NCI-H2196 treated with DMSO at 0.1 percent for 48 hours (cell line): ENCODE measurements around the gene CCDC149.

Source experiments
- DNase-seq: peaks from one replicate; lab custom pipeline; 2025; ENCODE audit not compliant: unreplicated experiment; lab: John Stamatoyannopoulos, UW

Gene CCDC149

GRCh38 chr4:24845132-24845531 lies 67.7 kb downstream of the CCDC149 start:
- DNase-seq: no peak

- DNase-seq: no peak
Observed at GRCh38 chr4:24843096-24843495, 69.7 kb downstream of the CCDC149 start.

- DNase-seq: no peak
Observed at GRCh38 chr4:24842356-24842755, 70.5 kb downstream of the CCDC149 start.

GRCh38 chr4:24840826-24841543 lies 71.9 kb downstream of the CCDC149 start:
- DNase-seq: no peak

- no peak for DNase-seq
Observed at GRCh38 chr4:24840362-24840761, 72.5 kb downstream of the CCDC149 start.

- no peak for DNase-seq
Observed at GRCh38 chr4:24837781-24838180, 75.1 kb downstream of the CCDC149 start.

- DNase-seq: no peak
Observed at GRCh38 chr4:24837336-24837735, 75.5 kb downstream of the CCDC149 start.

- no peak for DNase-seq
Observed at GRCh38 chr4:24836661-24837242, 76.1 kb downstream of the CCDC149 start.

GRCh38 chr4:24835696-24836095 lies 77.1 kb downstream of the CCDC149 start:
- no peak for DNase-seq

- no peak for DNase-seq
Observed at GRCh38 chr4:24831637-24832036, 81.2 kb downstream of the CCDC149 start.

GRCh38 chr4:24824720-24825119 lies 88.1 kb downstream of the CCDC149 start:
- DNase-seq: no peak

GRCh38 chr4:24820541-24820940 lies 92.3 kb downstream of the CCDC149 start:
- DNase-seq: no peak

- no peak for DNase-seq
Observed at GRCh38 chr4:24816797-24817196, 96.0 kb downstream of the CCDC149 start.

- DNase-seq: no peak
Observed at GRCh38 chr4:24813732-24814131, 99.1 kb downstream of the CCDC149 start.

- DNase-seq: no peak
Observed at GRCh38 chr4:24810871-24811631, 101.8 kb downstream of the CCDC149 start.

GRCh38 chr4:24809815-24810405 lies 102.9 kb downstream of the CCDC149 start:
- DNase-seq: no peak

GRCh38 chr4:24809376-24809775 lies 103.5 kb downstream of the CCDC149 start:
- no peak for DNase-seq

GRCh38 chr4:24808955-24809354 lies 103.9 kb downstream of the CCDC149 start:
- no peak for DNase-seq

GRCh38 chr4:24808261-24808660 lies 104.6 kb downstream of the CCDC149 start:
- no peak for DNase-seq

- DNase-seq: no peak
Observed at GRCh38 chr4:24807611-24808010, 105.2 kb downstream of the CCDC149 start.

GRCh38 chr4:24806206-24806990 lies 106.4 kb downstream of the CCDC149 start:
- DNase-seq: no peak
